NCI-H2171 treated with DMSO at 0.1 percent for 48 hours (cell line): ENCODE results near the gene ZBTB16.
A peak's percentile ranks its signal among the peaks of the same experiment; 100 is the strongest.

ENCODE experiments used
- DNase-seq: peaks from one replicate; lab custom pipeline; 2025; lab: John Stamatoyannopoulos, UW

ZBTB16 gene

GRCh38 chr11:114262681-114263512 lies 203.4 kb downstream of the ZBTB16 start:
- DNase-seq, result peak; percentile 72

- DNase-seq, result no peak
Measured at GRCh38 chr11:114263513-114264170, 204.1 kb downstream of the ZBTB16 start.

- DNase-seq, result no peak
Measured at GRCh38 chr11:114264381-114264780, 204.9 kb downstream of the ZBTB16 start.

- no peak for DNase-seq
Measured at GRCh38 chr11:114265122-114265878, 205.8 kb downstream of the ZBTB16 start.

DNA sequence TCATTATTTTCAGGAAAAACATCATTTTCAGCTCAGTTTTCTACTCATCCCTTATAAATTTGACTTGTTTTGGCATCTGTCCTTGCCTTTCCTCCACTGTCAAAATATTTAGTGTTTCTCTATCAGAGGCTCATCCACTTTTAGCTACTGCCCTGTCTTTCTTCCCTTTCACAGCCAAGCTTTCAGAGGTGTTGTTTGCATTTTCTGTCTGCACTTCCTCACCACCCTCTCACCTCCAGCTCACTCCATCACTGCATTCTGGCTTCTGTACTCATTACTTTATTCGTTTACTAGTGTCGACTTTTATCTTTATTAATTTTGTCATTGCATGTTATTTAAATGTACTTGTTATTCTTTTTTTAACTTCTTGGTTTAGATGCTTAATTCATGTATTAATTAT lies 210.0 kb downstream of the ZBTB16 start:
- no peak for DNase-seq

- DNase-seq, result no peak
Measured at GRCh38 chr11:114270531-114271270, 211.2 kb downstream of the ZBTB16 start.

GRCh38 chr11:114271316-114271715 lies 211.8 kb downstream of the ZBTB16 start:
- DNase-seq, result no peak

DNA sequence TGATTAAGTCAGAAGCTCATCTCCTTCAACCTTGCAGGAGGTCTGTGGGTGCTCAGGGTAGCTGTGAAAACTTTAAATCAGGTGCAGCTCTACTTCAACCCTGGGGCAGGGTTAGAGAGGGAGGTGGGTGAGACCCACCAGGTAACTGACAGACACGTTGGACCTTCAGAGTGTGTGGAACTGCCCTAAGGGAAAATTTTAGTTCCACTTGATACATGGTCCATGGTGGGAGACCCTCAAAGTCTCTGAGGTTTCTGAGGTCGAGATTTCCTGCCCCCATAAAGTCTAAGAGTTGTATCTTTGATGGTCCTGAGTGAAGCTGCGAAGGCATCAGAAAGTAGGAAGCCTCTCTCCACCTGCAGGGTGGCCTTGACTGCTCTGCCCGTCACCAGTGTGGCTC lies 212.8 kb downstream of the ZBTB16 start:
- DNase-seq, result no peak

DNA sequence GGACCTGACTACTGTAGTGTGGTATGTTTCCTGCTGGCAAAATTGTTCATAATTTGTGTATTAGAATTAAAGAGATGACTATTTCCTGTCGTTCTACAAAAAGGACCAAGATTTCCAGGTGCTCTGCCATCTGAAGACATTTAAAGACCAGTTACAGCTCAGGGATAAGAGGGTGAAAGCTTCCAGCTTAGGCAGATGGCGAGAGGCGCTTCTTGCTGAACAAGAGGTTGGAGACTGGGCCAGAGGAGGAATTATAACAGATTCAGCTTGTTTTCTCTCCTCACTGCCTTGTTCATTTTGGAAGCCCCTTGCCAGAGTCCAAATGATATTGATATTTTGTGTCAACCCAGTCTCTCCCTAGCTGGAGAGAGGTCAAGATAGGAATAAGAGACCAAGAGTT lies 213.6 kb downstream of the ZBTB16 start:
- no peak for DNase-seq

GRCh38 chr11:114273890-114274635 lies 214.6 kb downstream of the ZBTB16 start:
- DNase-seq, result no peak

- no peak for DNase-seq
Measured at GRCh38 chr11:114274637-114275036, 215.1 kb downstream of the ZBTB16 start.

GRCh38 chr11:114275280-114275679 lies 215.8 kb downstream of the ZBTB16 start:
- no peak for DNase-seq

DNA sequence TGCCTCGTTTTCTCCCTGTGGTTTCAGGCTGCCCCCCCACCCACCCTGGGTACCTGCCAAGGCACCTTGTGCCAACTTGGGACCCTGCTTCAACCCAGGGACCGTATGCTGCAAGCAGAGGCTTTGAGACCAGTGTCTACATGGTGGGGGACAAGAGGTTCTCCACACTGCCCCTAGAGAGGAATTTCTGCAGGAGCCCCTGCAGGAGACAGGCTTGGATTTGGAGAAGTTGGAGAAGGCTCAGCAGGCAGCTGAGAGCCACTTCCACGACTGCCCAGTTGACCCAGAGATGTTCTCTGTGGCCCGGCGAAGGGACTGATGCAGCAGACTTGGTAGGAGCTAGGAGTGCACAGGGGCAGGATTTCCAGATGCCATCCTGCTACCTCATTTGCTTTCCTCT lies 216.6 kb downstream of the ZBTB16 start:
- no peak for DNase-seq

DNA sequence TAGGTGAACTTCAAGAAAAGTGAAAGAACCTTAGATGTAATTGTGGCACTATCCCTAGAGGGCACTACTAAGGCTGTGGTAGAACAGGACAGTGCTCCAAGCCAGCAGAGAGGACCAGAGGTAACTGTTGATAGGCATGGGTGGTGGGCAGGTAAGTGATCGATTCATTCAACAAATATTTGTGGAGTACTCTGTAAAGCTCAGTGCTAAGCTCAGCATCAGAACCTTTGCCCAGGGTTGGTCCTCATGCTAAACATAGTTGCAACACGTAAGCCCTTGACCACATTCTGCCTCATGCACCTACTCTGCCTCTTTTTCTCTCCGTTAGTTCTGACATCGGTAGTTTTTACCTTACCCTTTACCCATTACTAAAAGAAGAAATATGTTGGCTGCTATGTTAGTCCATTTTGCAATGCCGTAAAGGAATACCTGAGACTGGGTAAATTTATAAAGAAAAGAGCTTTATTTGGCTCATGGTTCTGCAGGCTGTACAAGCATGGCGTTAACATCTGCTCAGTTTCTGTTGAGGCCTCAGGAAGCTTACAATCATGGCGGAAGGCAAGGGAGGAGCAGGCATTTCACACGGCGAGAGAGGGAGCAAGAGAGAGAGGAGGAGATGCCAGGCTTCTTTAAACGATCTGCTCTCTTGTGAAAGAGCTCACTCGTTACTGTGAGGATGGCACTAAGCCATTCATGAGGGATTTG lies 218.3 kb downstream of the ZBTB16 start:
- DNase-seq, result no peak

GRCh38 chr11:114278342-114279065 lies 219.0 kb downstream of the ZBTB16 start:
- DNase-seq, result no peak

GRCh38 chr11:114279792-114280546 lies 220.5 kb downstream of the ZBTB16 start:
- no peak for DNase-seq

DNA sequence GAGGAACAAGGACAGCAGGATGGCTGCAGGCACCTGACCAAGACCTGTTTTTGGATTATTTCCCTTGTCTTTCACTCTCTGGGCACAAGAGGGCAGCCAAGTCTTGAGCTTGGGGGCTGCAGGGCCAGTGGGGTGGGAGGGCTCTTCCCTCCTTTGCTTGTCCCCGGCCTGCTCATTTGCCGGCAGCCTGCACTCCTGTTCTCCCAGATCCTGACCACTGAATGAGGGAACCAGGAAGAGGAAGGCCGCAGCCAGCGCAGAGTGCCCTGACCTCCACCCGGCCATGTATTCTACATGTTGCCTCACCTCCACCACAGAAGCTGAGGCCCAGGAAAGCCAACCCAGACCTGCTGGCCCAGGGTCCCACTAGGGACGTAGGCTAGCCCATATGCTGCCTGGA lies 221.2 kb downstream of the ZBTB16 start:
- DNase-seq, result peak; percentile 67

DNA sequence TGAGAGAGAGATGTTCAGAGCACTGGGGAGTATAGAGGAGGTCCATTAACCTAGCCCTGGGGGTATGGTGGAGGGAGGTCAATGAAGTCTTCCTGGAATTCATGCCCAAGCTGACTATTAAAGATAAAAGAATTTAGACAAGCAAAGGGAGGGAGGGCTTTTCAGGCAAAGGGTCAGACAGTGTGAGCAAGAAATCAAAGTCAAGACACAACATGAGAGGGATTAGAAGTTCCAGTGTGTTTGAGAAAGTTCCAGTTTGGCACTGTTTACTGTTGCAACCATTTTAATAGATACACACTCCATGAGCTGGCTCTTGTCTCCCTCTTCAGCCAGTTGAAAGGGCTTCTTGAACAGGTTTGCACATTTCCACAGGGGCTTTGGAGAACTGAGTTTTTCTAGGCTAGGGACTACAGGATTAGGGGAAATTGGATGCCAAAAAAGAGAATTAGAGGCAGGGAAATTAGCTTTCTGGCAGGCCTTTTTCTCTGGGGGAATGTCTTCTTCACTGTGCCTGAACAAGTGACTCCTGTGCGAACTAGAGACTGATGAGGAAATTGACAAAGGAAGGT lies 222.0 kb downstream of the ZBTB16 start:
- no peak for DNase-seq

- no peak for DNase-seq
Measured at GRCh38 chr11:114282488-114282887, 223.0 kb downstream of the ZBTB16 start.
